SHP77 treated with DMSO at 0.1 percent for 48 hours (cell line): ENCODE results near the gene NDUFB10.

Source experiments
- DNase-seq: peaks from one replicate; lab custom pipeline; 2025; lab: John Stamatoyannopoulos, UW

NDUFB10 gene

GRCh38 chr16:1971796-1972489, 12.6 kb downstream of the NDUFB10 start, which contains the start of gene TBL3:
TBL3 (plus strand) TSS chr16:1972053; CDS start chr16:1972165, 112 bp downstream.
- DNase-seq: peak; percentile 60

GRCh38 chr16:1972490-1972877, 13.1 kb downstream of the NDUFB10 start:
- DNase-seq: no peak

- DNase-seq: no peak
These were observed 14.3 kb downstream of the NDUFB10 start for GRCh38 chr16:1973461-1974156.

- no peak for DNase-seq
These were observed 15.1 kb downstream of the NDUFB10 start for GRCh38 chr16:1974157-1975070.

GRCh38 chr16:1975432-1976215, 16.3 kb downstream of the NDUFB10 start:
- no peak for DNase-seq

- DNase-seq: no peak
These were observed 16.8 kb downstream of the NDUFB10 start for GRCh38 chr16:1976216-1976520.

GRCh38 chr16:1976951-1977874, 17.9 kb downstream of the NDUFB10 start:
- no peak for DNase-seq

- no peak for DNase-seq
These were observed 18.5 kb downstream of the NDUFB10 start for GRCh38 chr16:1977875-1978268.

GRCh38 chr16:1978476-1979120, 19.3 kb downstream of the NDUFB10 start:
- DNase-seq: no peak

GRCh38 chr16:1979271-1980029, 20.1 kb downstream of the NDUFB10 start:
- no peak for DNase-seq

- DNase-seq: no peak
These were observed 20.9 kb downstream of the NDUFB10 start for GRCh38 chr16:1980030-1980769.

- no peak for DNase-seq
These were observed 21.4 kb downstream of the NDUFB10 start for GRCh38 chr16:1980770-1981087.

GRCh38 chr16:1981398-1981836, 22.1 kb downstream of the NDUFB10 start, which contains the start of gene NOXO1:
NOXO1 (minus strand) TSS chr16:1981469; CDS start chr16:1981179, 290 bp downstream.
- DNase-seq: no peak

- no peak for DNase-seq
These were observed 22.7 kb downstream of the NDUFB10 start for GRCh38 chr16:1982013-1982433.

- no peak for DNase-seq
These were observed 23.7 kb downstream of the NDUFB10 start for GRCh38 chr16:1982991-1983543.

- peak; percentile 54 for DNase-seq
These were observed 24.4 kb downstream of the NDUFB10 start, which contains the start of gene GFER for GRCh38 chr16:1983544-1984346. GFER (plus strand) TSS chr16:1984193; CDS start chr16:1984219, 26 bp downstream.
